NCI-H460 (cell line): Measurements from ENCODE around the gene MED16. TPM values are rescaled to one million over a fixed set of nuclear protein-coding genes. Genes with fewer than 3 reads are reported as not detected.

Experiments
- DNase-seq: peaks from one replicate; pipeline ENCODE4 v3.0.0-alpha.2; 2016; ENCODE audit warnings: low read depth; ENCODE audit errors: extremely low read depth
- total RNA-seq: library from RNA; depleted of rRNA; stranded (reverse); fragments of >200 nt; shearing (Covaris generic); gene quantifications from 2 replicates; pipeline ENCODE4 v1.2.3, GENCODE V29; 2014

The MED16 gene
- total RNA-seq, 1 experiment from 2014 or later: 10.3 TPM

- DNase-seq: no peak
Observed at GRCh38 chr19:875265-875879, 17.6 kb downstream of the MED16 start.

- DNase-seq: no peak
Observed at GRCh38 chr19:873561-874041, 19.4 kb downstream of the MED16 start.

- DNase-seq: peak; percentile 75
Observed at GRCh38 chr19:873084-873483, 19.9 kb downstream of the MED16 start.

- peak; percentile 88 for DNase-seq
Observed at GRCh38 chr19:872266-872951, 20.6 kb downstream of the MED16 start.

- no peak for DNase-seq
Observed at GRCh38 chr19:871446-872265, 21.3 kb downstream of the MED16 start.

GRCh38 chr19:870963-871401, 22.0 kb downstream of the MED16 start:
- DNase-seq: no peak

- no peak for DNase-seq
Observed at GRCh38 chr19:870314-870713, 22.7 kb downstream of the MED16 start.

- DNase-seq: peak; percentile 52
Observed at GRCh38 chr19:869245-870177, 23.5 kb downstream of the MED16 start.

GRCh38 chr19:868458-869244, 24.3 kb downstream of the MED16 start:
- DNase-seq: no peak

- no peak for DNase-seq
Observed at GRCh38 chr19:867855-868457, 25.0 kb downstream of the MED16 start.

- no peak for DNase-seq
Observed at GRCh38 chr19:867301-867793, 25.6 kb downstream of the MED16 start.

GRCh38 chr19:866769-867300, 26.2 kb downstream of the MED16 start:
- DNase-seq: no peak

GRCh38 chr19:863315-863620, 29.7 kb downstream of the MED16 start:
- no peak for DNase-seq

GRCh38 chr19:862581-863314, 30.2 kb downstream of the MED16 start:
- DNase-seq: no peak

- no peak for DNase-seq
Observed at GRCh38 chr19:861756-862580, 31.0 kb downstream of the MED16 start.

- DNase-seq: no peak
Observed at GRCh38 chr19:861141-861755, 31.7 kb downstream of the MED16 start.
